ENCODE results near the gene SLC9A3.
"Not testable (repeated sequence)": the region's sequence is repeated elsewhere in the genome, so short reads cannot be mapped to it uniquely, and the experiment has no call there.

SLC9A3 gene

GRCh38 chr5:474232-474839 lies 49.9 kb downstream of the SLC9A3 start:
- DNase-seq, result not testable (repeated sequence)

- DNase-seq, result peak; percentile 16
Measured at GRCh38 chr5:473551-474192, 50.6 kb downstream of the SLC9A3 start.

- peak; percentile 63 for DNase-seq
Measured at GRCh38 chr5:472656-473550, 51.3 kb downstream of the SLC9A3 start.

- DNase-seq, result no peak
Measured at GRCh38 chr5:472076-472655, 52.1 kb downstream of the SLC9A3 start.

- DNase-seq, result no peak
Measured at GRCh38 chr5:471750-472058, 52.5 kb downstream of the SLC9A3 start.

GRCh38 chr5:470961-471749 lies 53.1 kb downstream of the SLC9A3 start:
- no peak for DNase-seq

GRCh38 chr5:469752-470483 lies 54.3 kb downstream of the SLC9A3 start:
- DNase-seq, result no peak

- no peak for DNase-seq
Measured at GRCh38 chr5:468401-468800, 55.8 kb downstream of the SLC9A3 start.

GRCh38 chr5:466661-467310 lies 57.5 kb downstream of the SLC9A3 start:
- DNase-seq, result no peak

GRCh38 chr5:465591-466403 lies 58.5 kb downstream of the SLC9A3 start:
- DNase-seq, result no peak

GRCh38 chr5:464843-465590 lies 59.2 kb downstream of the SLC9A3 start:
- no peak for DNase-seq

- no peak for DNase-seq
Measured at GRCh38 chr5:464446-464842, 59.8 kb downstream of the SLC9A3 start.

- no peak for DNase-seq
Measured at GRCh38 chr5:463952-464351, 60.3 kb downstream of the SLC9A3 start.

GRCh38 chr5:463301-463700 lies 60.9 kb downstream of the SLC9A3 start:
- DNase-seq, result no peak

- DNase-seq, result no peak
Measured at GRCh38 chr5:462051-462481, 62.2 kb downstream of the SLC9A3 start.

- no peak for DNase-seq
Measured at GRCh38 chr5:460273-460625, 64.0 kb downstream of the SLC9A3 start.

- DNase-seq, result no peak
Measured at GRCh38 chr5:459562-460272, 64.5 kb downstream of the SLC9A3 start.

GRCh38 chr5:458547-459353 lies 65.5 kb downstream of the SLC9A3 start:
- no peak for DNase-seq
